ENCODE measurements around the gene EXOC4.

EXOC4 gene

GRCh38 chr7:133513608-133514007 is 260.7 kb downstream of the EXOC4 start:
- no peak for TF ChIP-seq CTCF (conservative IDR thresholded peaks at IDR 0.05)
- no peak for TF ChIP-seq ZFX (IDR thresholded peaks at IDR 0.05)
- H3K27ac ChIP-seq: no peak overlapping the region

GRCh38 chr7:133514551-133514950 is 261.7 kb downstream of the EXOC4 start:
- TF ChIP-seq CTCF (conservative IDR thresholded peaks at IDR 0.05) (no peak), ZFX (IDR thresholded peaks at IDR 0.05) (no peak)
- H3K27ac ChIP-seq: no peak overlapping the region

GRCh38 chr7:133517766-133518165 is 264.9 kb downstream of the EXOC4 start:
- TF ChIP-seq CTCF (conservative IDR thresholded peaks at IDR 0.05) (no peak), ZFX (IDR thresholded peaks at IDR 0.05) (no peak)
- H3K27ac ChIP-seq: no peak overlapping the region

- no peak for TF ChIP-seq ZFX (IDR thresholded peaks at IDR 0.05)
- TF ChIP-seq CTCF (conservative IDR thresholded peaks at IDR 0.05): no peak
- H3K27ac ChIP-seq: no peak overlapping the region
Measured at GRCh38 chr7:133518718-133519117, 265.8 kb downstream of the EXOC4 start.

GRCh38 chr7:133520248-133520647 is 267.4 kb downstream of the EXOC4 start:
- TF ChIP-seq CTCF (conservative IDR thresholded peaks at IDR 0.05) (no peak), ZFX (IDR thresholded peaks at IDR 0.05) (no peak)
- H3K27ac ChIP-seq: no peak overlapping the region

- no peak for TF ChIP-seq ZFX (IDR thresholded peaks at IDR 0.05)
- no peak for TF ChIP-seq CTCF (conservative IDR thresholded peaks at IDR 0.05)
Measured at GRCh38 chr7:133522501-133522900, 269.6 kb downstream of the EXOC4 start.

GRCh38 chr7:133528796-133529195 is 275.9 kb downstream of the EXOC4 start:
- TF ChIP-seq ZFX (IDR thresholded peaks at IDR 0.05) (no peak), CTCF (conservative IDR thresholded peaks at IDR 0.05) (no peak)
- no peak overlapping the region for H3K27ac ChIP-seq

More at GRCh38 chr7:133522501-133522900, 269.6 kb downstream of the EXOC4 start:
- no peak overlapping the region for H3K27ac ChIP-seq
